SJCRH30 (cell line): ENCODE data around the gene TUBD1. TPM values are rescaled to one million over a fixed set of nuclear protein-coding genes. Genes with fewer than 3 reads are reported as not detected.
"Not testable (repeated sequence)": the region's sequence is repeated elsewhere in the genome, so short reads cannot be mapped to it uniquely, and the experiment has no call there.

Source experiments
- DNase-seq, 2 experiments: peaks; one replicate each; pipeline ENCODE4 v3.0.0-alpha.2; 2015 to 2020
- H3K27ac ChIP-seq: fragments of 250-450 bp; sonication (Bioruptor Pico); 2 replicates; pipeline ENCODE4 v1.5.1; 2020; ENCODE audit warnings: mild to moderate bottlenecking, moderate library complexity
- H3K27me3 ChIP-seq: fragments of 250-450 bp; sonication (Bioruptor Pico); 2 replicates; pipeline ENCODE4 v1.5.1; 2020; ENCODE audit warnings: mild to moderate bottlenecking, moderate library complexity
- H3K36me3 ChIP-seq: fragments of 250-450 bp; sonication (Bioruptor Pico); 2 replicates; pipeline ENCODE4 v1.5.1; 2020; ENCODE audit warnings: mild to moderate bottlenecking, moderate library complexity
- H3K4me1 ChIP-seq: fragments of 250-450 bp; sonication (Bioruptor Pico); 2 replicates; pipeline ENCODE4 v1.5.1; 2020; ENCODE audit warnings: mild to moderate bottlenecking, moderate library complexity
- H3K4me3 ChIP-seq: fragments of 250-450 bp; sonication (Bioruptor Pico); 2 replicates; pipeline ENCODE4 v1.5.1; 2020; ENCODE audit warnings: mild to moderate bottlenecking, moderate library complexity
- H3K9me3 ChIP-seq: fragments of 250-450 bp; sonication (Bioruptor Pico); replicated peaks from 2 replicates; pipeline ENCODE4 v1.5.1; 2020; ENCODE audit warnings: mild to moderate bottlenecking, moderate library complexity
- total RNA-seq: library from RNA; depleted of rRNA; stranded (reverse); fragments of >200 nt; shearing (Covaris generic); gene quantifications from 2 replicates; pipeline ENCODE4 v1.2.3, GENCODE V29; 2014

The TUBD1 gene
- total RNA-seq, 1 experiment from 2014 or later: 12.7 TPM

DNA sequence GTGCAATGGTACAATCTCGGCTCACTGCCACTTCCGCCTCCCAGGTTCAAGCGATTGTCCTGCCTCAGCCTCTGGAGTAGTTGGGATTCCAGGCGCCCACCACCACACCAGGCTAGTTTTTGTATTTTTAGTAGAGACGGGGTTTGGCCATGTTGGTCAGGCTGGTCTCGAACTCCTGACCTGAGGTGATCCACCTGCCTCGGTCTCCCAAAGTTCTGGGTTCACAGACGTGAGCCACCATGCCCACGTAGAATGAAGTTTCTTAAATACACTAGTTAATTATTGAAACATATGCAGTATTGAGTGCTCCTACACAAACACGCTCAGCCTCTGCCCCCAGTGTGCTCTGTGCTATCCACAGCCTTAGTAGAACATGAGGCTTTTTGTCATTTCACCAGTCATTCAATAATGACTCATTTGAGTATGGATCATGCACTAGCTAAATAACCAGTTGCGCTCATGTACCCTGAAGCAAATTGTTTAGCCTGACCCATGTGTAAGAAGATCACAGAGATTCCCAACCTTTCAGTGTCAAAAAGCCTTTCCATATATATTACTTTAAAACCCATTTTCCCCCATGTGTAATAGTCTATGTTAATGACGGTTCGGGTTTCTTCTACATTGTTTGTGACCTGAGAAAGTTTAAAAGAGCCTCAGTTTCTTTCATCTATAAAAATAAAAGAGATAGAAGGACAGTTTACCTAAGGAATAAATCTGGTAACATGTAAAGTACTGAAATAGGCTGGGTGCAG, 49.7 kb downstream of the TUBD1 start:
- H3K4me3 ChIP-seq: no peak overlapping the region
- H3K27me3 ChIP-seq: no peaks in the 10 kb centered on the region
- peaks cover 21% of the 10 kb centered on the region for H3K4me1 ChIP-seq
- H3K9me3 ChIP-seq: no peaks in the 10 kb centered on the region
- no peak overlapping the region for H3K27ac ChIP-seq
- H3K36me3 ChIP-seq: peaks cover 5% of the 10 kb centered on the region; the same call in 1 of the 2 replicates
- no peak for DNase-seq

DNA sequence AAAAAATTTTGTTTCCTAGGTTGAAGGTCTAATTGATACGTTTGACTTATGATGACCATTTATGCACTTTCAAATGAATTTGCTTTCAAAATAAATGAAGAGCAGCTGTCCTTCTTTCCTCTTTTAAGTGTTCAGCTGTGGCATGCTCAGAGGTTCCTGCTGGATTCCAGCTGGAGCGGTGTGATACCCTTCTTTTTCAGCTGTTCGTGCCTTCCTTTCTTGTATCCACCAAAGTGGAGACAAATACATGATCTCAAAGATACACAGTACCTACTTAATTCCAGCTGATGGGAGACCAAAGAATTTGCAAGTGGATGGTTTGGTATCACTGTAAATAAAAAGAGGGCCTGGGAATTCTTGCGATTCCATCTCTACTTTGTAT, 50.9 kb downstream of the TUBD1 start:
- H3K9me3 ChIP-seq, H3K27ac ChIP-seq, DNase-seq, H3K27me3 ChIP-seq, H3K4me3 ChIP-seq, H3K36me3 ChIP-seq: not testable (repeated sequence)
- peaks cover 21% of the 10 kb centered on the region for H3K4me1 ChIP-seq

DNA sequence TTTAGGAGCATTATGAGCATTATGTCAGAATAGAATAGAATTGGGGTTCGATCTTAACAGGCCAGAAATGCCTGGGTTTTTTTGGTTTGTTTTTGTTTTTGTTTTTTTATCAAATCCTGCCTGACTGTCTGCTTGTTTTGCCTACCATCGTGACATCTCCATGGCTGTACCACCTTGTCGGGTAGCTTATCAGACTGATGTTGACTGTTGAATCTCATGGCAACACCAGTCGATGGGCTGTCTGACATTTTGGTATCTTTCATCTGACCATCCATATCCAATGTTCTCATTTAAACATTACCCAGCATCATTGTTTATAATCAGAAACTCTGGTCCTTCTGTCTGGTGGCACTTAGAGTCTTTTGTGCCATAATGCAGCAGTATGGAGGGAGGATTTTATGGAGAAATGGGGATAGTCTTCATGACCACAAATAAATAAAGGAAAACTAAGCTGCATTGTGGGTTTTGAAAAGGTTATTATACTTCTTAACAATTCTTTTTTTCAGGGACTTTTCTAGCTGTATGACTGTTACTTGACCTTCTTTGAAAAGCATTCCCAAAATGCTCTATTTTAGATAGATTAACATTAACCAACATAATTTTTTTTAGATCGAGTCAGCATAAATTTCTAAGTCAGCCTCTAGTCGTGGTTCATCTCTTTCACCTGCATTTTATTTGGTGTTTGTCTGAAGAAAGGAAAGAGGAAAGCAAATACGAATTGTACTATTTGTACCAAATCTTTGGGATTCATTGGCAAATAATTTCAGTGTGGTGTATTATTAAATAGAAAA, 51.5 kb downstream of the TUBD1 start:
- not testable (repeated sequence) for H3K27me3 ChIP-seq, H3K27ac ChIP-seq, H3K4me3 ChIP-seq, H3K9me3 ChIP-seq, H3K36me3 ChIP-seq, DNase-seq
- peaks cover 15% of the 10 kb centered on the region for H3K4me1 ChIP-seq

DNA sequence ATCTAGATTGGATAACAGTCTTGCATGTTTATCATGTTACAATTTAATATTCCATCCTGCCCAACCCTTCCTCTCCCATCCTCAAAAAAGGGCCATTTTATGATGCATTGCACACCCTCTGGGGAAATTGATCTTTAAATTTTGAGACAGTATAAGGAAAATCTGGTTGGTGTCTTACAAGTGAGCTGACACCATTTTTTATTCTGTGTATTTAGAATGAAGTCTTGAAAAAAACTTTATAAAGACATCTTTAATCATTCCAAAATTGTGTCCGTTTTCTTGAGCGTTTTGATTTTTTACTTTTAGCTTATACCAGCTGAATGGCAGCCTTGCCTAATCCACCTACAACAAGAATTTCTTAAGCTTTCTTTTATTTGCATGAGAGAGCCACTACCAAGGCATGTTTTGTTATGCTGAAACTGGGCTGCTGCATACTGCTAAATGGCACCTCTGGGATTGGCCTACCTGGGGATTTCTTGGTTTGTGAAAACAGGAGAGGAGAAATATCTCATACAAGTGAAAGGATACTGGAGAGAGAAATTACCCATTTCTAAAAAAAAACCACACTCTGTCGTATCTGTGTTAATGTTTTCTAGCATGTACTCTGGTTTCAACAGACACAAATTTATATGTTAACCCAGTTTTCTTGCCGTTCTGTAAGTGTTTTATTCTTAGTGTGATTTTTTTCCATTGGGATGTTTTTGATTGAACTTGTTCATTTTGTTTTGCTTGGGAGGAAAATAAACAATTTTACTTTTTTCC, 52.2 kb downstream of the TUBD1 start:
- Histone ChIP-seq H3K27me3 (no peaks in the 10 kb centered on the region), H3K4me3 (no peak overlapping the region), H3K36me3 (peaks cover 5% of the 10 kb centered on the region; the same call in 1 of the 2 replicates), H3K9me3 (no peaks in the 10 kb centered on the region), H3K4me1 (peaks cover 8% of the 10 kb centered on the region), H3K27ac (no peak overlapping the region)
- no peak for DNase-seq

DNA sequence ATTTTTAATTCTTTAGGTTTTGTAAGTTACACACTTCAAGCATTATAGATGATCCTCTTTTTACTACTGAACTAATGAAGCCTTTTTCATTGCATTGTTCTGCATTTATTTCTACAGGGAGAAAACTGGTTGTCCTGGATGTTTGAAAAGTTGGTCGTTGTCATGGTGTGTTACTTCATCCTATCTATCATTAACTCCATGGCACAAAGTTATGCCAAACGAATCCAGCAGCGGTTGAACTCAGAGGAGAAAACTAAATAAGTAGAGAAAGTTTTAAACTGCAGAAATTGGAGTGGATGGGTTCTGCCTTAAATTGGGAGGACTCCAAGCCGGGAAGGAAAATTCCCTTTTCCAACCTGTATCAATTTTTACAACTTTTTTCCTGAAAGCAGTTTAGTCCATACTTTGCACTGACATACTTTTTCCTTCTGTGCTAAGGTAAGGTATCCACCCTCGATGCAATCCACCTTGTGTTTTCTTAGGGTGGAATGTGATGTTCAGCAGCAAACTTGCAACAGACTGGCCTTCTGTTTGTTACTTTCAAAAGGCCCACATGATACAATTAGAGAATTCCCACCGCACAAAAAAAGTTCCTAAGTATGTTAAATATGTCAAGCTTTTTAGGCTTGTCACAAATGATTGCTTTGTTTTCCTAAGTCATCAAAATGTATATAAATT, 53.0 kb downstream of the TUBD1 start:
- no peak overlapping the region for H3K27ac ChIP-seq
- peaks cover under 1% of the 10 kb centered on the region for H3K4me1 ChIP-seq
- peak overlapping the region; percentile 46 for H3K4me3 ChIP-seq
- H3K36me3 ChIP-seq: peaks cover 5% of the 10 kb centered on the region; the same call in 1 of the 2 replicates
- H3K27me3 ChIP-seq: no peaks in the 10 kb centered on the region
- no peak for DNase-seq
- no peaks in the 10 kb centered on the region for H3K9me3 ChIP-seq

DNA sequence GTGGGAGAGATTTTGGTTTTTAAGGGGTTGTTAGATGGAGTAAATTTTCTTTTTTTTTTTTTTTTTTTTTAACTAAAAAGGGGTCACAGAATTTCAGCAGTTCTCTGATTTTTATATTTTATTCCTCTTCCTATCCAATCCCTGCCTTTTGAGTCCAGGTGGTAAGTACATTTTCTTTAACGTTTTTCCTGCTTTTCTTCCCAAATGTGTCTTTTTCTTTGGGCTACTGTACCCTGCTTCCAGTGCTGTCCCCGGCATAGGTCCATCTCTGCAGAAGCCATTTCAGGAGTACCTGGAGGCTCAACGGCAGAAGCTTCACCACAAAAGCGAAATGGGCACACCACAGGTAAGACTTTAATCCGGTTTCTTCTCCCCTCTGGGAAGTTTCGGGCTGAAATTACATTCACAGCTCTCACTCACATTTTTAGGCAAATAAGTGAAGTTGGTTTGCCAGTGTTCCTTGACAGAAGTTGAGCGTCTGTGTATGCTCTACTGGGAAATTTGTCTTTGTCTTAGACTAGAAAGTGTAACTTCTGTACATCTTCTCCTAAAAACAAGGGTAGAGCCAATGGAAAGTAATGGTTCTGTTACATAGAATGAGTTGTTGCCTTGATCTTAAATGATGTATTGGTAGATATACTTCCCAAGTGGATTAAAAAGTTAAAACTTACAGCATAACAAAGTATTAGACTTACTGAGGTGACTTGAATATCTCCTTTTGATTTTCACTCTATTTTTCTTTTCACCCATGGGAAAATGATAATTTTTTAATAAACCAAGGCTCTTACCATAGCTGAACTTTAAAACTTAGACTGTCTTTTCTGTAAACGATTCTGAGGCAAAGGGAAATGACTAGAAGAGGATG, 54.5 kb downstream of the TUBD1 start:
- Histone ChIP-seq H3K4me3 (peak overlapping the region; percentile 46), H3K9me3 (no peaks in the 10 kb centered on the region), H3K4me1 (no peaks in the 10 kb centered on the region), H3K27me3 (no peaks in the 10 kb centered on the region), H3K27ac (peak overlapping the region; percentile 63), H3K36me3 (peaks cover 5% of the 10 kb centered on the region; the same call in 1 of the 2 replicates)
- no peak for DNase-seq

DNA sequence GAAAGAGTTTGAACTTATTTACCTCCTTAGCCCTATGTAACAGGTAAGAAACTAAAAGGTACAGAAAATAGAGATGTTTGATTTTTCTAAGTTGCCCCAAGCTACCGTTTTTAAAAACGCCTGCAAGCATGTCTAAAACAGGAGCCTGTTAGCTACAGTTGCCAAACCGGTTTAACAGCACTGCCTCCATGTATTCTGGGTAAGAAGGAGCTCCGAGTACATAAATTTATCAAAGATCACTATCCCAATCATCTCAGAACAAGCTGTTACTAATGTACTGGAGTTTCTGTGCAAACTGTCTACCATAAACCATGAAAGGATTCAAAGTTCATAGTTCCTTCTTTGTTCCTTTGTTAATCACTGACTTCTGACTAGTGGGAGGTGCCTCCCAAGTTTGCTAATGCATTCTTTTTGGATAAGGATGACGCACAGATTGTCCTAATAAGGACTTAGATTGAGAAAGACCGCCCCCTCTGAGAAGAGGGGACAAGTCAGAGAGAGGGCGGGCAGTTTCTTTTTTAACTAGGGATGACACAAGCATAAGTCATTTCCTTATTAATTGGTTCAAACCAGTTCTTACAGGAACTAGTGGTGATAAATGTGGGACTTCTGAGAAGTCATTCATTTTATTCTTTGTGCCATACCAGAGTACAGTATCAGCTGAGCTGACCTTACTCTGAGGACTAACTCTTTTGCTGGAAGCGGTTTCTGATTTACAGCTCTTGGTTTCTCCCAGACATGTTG, 55.3 kb downstream of the TUBD1 start:
- DNase-seq: peak; percentile 48 to 62
- Histone ChIP-seq H3K27ac (peak overlapping the region; percentile 63), H3K4me1 (no peaks in the 10 kb centered on the region), H3K36me3 (peaks cover 5% of the 10 kb centered on the region; the same call in 1 of the 2 replicates), H3K9me3 (no peaks in the 10 kb centered on the region), H3K27me3 (no peaks in the 10 kb centered on the region), H3K4me3 (peak overlapping the region; percentile 46)

DNA sequence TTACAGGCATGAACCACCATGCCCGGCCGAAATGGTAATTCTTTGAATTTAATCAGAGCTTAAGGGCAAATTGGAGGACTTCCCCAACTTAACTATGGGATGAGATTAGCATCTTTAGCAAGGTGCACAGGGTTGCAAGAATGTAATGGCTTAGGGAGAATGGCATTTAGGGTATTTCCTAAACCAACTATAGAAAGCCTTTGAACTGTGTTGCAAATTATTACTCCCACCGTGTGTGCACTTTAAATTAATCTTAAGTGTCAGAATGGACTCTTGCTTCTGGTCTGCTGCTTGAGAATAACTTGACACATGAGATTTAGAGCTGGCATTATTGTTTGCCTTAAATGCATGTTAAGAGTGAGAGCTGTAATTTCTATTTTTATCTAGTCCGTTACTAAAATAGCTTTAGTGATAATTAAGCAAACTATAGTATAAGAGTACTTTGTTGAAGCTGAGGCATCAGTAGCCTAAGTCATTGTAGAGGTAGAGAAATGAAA, 59.8 kb downstream of the TUBD1 start:
- Histone ChIP-seq H3K36me3 (no peaks in the 10 kb centered on the region), H3K27ac (no peak overlapping the region), H3K9me3 (no peaks in the 10 kb centered on the region), H3K4me3 (no peak overlapping the region), H3K4me1 (peaks cover 13% of the 10 kb centered on the region), H3K27me3 (no peaks in the 10 kb centered on the region)
- DNase-seq: no peak

DNA sequence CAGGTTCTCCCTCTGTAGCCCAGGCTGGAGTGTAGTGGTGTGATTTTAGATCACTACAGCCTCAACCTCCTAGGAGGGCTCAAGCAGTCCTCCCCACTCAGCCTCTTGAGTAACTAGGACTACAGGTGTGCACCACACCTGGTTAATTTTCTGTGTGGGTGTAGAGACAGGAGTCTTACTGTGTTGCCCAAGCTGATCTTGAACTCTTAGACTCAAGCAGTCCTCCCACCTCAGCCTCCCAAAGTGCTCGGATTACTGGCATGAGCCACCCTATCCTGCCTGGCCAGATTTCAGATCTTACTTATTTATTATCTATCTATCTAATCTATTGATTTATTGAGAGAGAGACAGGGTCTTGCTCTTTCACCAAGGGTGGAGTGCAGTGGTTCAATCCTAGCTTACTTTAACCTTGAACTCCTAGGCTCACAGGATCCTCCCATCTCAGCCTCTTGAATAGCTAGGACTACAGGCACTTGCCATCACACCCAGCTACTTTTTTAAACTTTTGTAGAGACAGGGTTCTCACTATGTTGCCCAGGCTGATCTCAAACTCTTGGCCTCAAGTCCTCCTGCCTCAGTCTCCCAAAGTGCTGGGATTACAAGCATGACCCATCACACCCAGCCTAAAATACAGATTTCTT, 61.8 kb downstream of the TUBD1 start:
- DNase-seq: no peak
- peaks cover 13% of the 10 kb centered on the region for H3K4me1 ChIP-seq
- H3K36me3 ChIP-seq: no peaks in the 10 kb centered on the region
- no peaks in the 10 kb centered on the region for H3K9me3 ChIP-seq
- no peaks in the 10 kb centered on the region for H3K27me3 ChIP-seq
- no peak overlapping the region for H3K4me3 ChIP-seq
- H3K27ac ChIP-seq: no peak overlapping the region

DNA sequence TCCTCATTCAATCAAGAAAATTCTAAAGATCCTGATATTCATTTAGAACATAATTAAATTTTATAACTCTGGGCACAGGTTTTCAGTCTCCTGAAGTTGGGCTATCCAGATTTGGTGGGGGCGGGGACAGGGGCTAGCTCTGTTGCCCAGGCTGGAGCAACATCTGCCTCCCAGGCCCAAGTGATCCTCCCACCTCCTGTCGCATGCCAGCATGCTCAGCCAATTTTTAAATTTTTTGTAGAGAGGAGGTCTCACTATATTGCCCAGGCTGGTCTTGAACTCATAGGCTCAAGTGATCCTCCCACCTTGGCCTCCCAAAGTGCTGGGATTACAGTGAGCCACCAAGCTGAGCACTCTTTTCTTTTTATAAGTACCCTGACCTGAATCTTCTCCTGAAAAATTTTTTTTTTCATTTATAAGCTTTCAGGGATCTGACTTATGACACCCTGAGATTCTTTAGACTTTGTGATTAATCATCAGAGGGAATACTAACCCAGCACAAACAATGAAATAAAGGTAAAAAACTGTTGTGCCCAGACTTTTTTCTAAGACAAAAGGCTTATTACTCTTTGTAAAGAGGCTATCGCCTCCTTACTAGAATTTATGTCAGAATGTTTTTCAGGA, 62.6 kb downstream of the TUBD1 start:
- no peak overlapping the region for H3K4me3 ChIP-seq
- H3K27ac ChIP-seq: peak overlapping the region; percentile 34
- no peaks in the 10 kb centered on the region for H3K36me3 ChIP-seq
- no peaks in the 10 kb centered on the region for H3K27me3 ChIP-seq
- H3K9me3 ChIP-seq: no peaks in the 10 kb centered on the region
- H3K4me1 ChIP-seq: peaks cover 13% of the 10 kb centered on the region
- no peak for DNase-seq

DNA sequence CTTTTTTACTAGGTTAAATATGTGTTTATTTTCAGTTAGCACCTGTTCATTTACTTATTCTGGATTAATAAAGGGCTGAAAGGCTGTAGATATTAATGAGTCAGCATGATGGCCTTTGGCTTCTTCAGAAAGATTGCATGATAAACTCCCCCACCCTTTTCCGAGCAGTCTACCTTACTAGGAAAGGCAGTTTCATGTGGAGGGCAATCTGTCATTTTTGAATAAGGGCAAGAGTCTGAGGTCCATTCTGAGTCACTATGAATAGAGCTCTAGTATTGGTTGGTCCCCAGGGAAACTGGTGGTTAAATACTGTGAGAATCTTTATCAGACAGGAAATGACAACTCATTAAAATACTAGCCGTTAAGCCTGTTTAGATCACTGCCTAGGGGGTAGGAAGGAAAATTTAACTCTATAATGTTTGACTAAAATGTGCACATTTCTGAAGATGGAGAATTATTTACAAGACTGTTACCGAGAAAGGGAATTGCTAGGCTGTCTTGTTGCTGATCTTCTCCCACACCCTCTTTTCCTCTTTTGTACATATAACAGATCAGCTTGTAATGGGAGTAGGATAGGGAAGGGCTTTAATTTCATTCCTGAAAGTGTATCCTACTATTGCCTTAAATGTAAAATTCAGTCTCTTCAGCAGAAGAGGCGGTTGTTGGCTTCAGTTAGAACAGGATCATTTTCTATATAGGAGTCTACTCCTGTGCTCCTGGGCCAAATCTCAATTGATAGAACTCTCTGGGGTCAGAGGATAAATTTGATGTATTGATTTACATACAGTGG, 63.3 kb downstream of the TUBD1 start:
- Histone ChIP-seq H3K4me3 (no peak overlapping the region), H3K27me3 (no peaks in the 10 kb centered on the region), H3K36me3 (no peaks in the 10 kb centered on the region), H3K9me3 (no peaks in the 10 kb centered on the region), H3K27ac (peak overlapping the region; percentile 34), H3K4me1 (peaks cover 13% of the 10 kb centered on the region)
- DNase-seq: peak; percentile 64 to 87

DNA sequence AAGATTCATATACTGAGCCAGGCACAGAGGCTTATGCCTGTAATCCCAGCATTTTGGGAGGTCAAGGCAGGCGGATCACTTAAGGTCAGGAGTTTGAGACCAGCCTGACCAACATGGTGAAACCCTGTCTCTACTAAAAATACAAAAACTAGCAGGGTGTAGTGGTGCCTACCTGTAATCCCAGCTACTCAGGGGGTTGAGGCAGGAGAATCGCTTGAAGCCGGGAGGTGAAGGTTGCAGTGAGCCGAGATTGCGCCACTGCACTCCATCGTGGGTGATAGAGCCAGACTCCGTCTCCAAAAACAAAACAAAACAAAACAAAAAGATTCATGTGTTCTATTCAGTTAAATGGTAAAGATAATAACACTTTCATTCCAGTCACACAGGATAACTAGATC, 63.9 kb downstream of the TUBD1 start:
- DNase-seq, H3K36me3 ChIP-seq, H3K4me3 ChIP-seq, H3K27me3 ChIP-seq, H3K9me3 ChIP-seq: not testable (repeated sequence)
- H3K4me1 ChIP-seq: peaks cover 13% of the 10 kb centered on the region
- 0 out of 2 replicates have a peak overlapping the region, but pooled peaks have one; percentile 1 for H3K27ac ChIP-seq
